ENCODE data around the gene RACGAP1. TPM values are rescaled to one million over a fixed set of nuclear protein-coding genes. Genes with fewer than 3 reads are reported as not detected.

The RACGAP1 gene
- total and polyA plus RNA-seq, 2 experiments from 2014 or later, result 19.0 to 52.8 TPM

DNA sequence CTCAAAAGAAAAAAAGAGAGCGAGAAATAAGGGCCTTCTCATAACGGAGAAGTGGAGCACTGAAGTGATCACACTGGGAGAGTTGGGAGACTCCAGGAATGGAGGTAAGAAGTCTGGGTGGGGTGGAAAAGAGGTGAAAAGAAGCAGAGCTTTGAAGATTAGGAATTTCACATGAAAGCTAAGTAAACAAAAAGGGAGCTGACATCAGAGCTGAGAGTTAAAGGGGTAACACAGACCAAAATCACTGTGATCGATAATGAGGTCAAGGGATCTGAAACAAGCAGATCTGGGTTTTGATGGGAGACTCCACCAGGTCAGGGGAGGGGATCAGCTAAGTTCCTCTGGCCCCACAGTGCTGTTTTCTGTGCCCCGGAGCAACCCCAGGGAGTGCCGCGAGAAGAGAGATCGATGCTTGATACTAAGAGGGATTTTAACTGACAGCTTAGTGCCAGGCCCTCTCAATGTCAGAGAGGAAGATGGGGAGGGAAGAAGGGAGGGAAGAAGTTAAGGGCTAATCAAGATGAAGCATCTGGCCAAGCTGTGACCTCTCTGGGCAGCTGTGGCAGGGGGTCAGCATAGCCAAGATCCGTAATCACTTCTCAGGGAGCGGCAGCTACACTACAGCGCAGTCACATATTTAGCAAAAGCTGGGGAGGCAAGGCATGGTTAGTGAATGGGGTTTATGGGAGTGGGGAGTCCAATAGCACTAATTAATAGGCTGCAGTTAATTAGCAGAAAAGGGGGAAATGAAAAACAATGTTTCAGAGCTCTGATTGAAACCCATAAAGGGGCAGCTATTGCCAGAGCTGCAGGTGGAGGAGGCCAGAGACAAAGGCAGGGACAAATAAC is 44.6 kb downstream of the RACGAP1 start:
- Histone ChIP-seq H3K4me1 (ENCODE audit: insufficient read depth) (peaks cover 18% of the 10 kb centered on the region; the same call in 1 of the 2 replicates), H3K79me2 (replicated peaks; ENCODE audit: insufficient read depth) (no peaks in the 10 kb centered on the region), H2AFZ (no peak overlapping the region), H3K27ac (ENCODE audit: low read depth) (no peak overlapping the region), H3K4me3 (no peak overlapping the region), H3K27me3 (ENCODE audit: insufficient read depth) (no peaks in the 10 kb centered on the region), H3K4me2 (no peak overlapping the region), H3F3A (replicated peaks; ENCODE audit: low read depth) (no peaks in the 10 kb centered on the region; the same call in 1 of the 2 replicates), H3K36me3 (ENCODE audit: insufficient read depth) (no peaks in the 10 kb centered on the region), H4K20me1 (replicated peaks; ENCODE audit: insufficient read depth) (no peaks in the 10 kb centered on the region; the same call in 1 of the 2 replicates), H3K9me2 (ENCODE audit: insufficient read depth) (no peaks in the 10 kb centered on the region)
- no peak for DNase-seq (ENCODE audit: low spot score)
- Mint-ChIP-seq H3K27ac (no peak overlapping the region), H3K9me3 (no peaks in the 10 kb centered on the region), H3K4me3 (no peak overlapping the region), H3K36me3 (ENCODE audit: low read depth) (no peaks in the 10 kb centered on the region), H3K27me3 (ENCODE audit: insufficient read depth, low read depth, poor library complexity) (peaks cover 7% of the 10 kb centered on the region), H3K4me1 (peaks cover 42% of the 10 kb centered on the region)
- no peak for ATAC-seq
- TF ChIP-seq, protein P1, sequence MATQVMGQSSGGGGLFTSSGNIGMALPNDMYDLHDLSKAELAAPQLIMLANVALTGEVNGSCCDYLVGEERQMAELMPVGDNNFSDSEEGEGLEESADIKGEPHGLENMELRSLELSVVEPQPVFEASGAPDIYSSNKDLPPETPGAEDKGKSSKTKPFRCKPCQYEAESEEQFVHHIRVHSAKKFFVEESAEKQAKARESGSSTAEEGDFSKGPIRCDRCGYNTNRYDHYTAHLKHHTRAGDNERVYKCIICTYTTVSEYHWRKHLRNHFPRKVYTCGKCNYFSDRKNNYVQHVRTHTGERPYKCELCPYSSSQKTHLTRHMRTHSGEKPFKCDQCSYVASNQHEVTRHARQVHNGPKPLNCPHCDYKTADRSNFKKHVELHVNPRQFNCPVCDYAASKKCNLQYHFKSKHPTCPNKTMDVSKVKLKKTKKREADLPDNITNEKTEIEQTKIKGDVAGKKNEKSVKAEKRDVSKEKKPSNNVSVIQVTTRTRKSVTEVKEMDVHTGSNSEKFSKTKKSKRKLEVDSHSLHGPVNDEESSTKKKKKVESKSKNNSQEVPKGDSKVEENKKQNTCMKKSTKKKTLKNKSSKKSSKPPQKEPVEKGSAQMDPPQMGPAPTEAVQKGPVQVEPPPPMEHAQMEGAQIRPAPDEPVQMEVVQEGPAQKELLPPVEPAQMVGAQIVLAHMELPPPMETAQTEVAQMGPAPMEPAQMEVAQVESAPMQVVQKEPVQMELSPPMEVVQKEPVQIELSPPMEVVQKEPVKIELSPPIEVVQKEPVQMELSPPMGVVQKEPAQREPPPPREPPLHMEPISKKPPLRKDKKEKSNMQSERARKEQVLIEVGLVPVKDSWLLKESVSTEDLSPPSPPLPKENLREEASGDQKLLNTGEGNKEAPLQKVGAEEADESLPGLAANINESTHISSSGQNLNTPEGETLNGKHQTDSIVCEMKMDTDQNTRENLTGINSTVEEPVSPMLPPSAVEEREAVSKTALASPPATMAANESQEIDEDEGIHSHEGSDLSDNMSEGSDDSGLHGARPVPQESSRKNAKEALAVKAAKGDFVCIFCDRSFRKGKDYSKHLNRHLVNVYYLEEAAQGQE (IDR thresholded peaks at IDR 0.05; ENCODE audit: unreplicated experiment), result no peak
- TF ChIP-seq ZNF331 (CRISPR knock-in tag; IDR thresholded peaks at IDR 0.05; ENCODE audit: low read depth), result no peak
- no peak for TF ChIP-seq EZH2 (IDR thresholded peaks at IDR 0.05; ENCODE audit: low read depth, unreplicated experiment)
- TF ChIP-seq, protein P2, sequence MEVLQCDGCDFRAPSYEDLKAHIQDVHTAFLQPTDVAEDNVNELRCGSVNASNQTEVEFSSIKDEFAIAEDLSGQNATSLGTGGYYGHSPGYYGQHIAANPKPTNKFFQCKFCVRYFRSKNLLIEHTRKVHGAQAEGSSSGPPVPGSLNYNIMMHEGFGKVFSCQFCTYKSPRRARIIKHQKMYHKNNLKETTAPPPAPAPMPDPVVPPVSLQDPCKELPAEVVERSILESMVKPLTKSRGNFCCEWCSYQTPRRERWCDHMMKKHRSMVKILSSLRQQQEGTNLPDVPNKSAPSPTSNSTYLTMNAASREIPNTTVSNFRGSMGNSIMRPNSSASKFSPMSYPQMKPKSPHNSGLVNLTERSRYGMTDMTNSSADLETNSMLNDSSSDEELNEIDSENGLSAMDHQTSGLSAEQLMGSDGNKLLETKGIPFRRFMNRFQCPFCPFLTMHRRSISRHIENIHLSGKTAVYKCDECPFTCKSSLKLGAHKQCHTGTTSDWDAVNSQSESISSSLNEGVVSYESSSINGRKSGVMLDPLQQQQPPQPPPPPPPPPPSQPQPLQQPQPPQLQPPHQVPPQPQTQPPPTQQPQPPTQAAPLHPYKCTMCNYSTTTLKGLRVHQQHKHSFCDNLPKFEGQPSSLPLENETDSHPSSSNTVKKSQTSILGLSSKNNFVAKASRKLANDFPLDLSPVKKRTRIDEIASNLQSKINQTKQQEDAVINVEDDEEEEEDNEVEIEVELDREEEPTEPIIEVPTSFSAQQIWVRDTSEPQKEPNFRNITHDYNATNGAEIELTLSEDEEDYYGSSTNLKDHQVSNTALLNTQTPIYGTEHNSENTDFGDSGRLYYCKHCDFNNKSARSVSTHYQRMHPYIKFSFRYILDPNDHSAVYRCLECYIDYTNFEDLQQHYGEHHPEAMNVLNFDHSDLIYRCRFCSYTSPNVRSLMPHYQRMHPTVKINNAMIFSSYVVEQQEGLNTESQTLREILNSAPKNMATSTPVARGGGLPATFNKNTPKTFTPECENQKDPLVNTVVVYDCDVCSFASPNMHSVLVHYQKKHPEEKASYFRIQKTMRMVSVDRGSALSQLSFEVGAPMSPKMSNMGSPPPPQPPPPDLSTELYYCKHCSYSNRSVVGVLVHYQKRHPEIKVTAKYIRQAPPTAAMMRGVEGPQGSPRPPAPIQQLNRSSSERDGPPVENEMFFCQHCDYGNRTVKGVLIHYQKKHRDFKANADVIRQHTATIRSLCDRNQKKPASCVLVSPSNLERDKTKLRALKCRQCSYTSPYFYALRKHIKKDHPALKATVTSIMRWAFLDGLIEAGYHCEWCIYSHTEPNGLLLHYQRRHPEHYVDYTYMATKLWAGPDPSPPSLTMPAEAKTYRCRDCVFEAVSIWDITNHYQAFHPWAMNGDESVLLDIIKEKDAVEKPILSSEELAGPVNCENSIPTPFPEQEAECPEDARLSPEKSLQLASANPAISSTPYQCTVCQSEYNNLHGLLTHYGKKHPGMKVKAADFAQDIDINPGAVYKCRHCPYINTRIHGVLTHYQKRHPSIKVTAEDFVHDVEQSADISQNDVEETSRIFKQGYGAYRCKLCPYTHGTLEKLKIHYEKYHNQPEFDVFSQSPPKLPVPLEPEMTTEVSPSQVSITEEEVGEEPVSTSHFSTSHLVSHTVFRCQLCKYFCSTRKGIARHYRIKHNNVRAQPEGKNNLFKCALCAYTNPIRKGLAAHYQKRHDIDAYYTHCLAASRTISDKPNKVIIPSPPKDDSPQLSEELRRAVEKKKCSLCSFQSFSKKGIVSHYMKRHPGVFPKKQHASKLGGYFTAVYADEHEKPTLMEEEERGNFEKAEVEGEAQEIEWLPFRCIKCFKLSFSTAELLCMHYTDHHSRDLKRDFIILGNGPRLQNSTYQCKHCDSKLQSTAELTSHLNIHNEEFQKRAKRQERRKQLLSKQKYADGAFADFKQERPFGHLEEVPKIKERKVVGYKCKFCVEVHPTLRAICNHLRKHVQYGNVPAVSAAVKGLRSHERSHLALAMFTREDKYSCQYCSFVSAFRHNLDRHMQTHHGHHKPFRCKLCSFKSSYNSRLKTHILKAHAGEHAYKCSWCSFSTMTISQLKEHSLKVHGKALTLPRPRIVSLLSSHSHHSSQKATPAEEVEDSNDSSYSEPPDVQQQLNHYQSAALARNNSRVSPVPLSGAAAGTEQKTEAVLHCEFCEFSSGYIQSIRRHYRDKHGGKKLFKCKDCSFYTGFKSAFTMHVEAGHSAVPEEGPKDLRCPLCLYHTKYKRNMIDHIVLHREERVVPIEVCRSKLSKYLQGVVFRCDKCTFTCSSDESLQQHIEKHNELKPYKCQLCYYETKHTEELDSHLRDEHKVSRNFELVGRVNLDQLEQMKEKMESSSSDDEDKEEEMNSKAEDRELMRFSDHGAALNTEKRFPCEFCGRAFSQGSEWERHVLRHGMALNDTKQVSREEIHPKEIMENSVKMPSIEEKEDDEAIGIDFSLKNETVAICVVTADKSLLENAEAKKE (CRISPR knock-in tag; IDR thresholded peaks at IDR 0.05), result no peak

Measured in GM23338 (cell line).